Measurements from ENCODE around the gene CUL2. TPM values are rescaled to one million over a fixed set of nuclear protein-coding genes. Genes with fewer than 3 reads are reported as not detected.
"Not testable (repeated sequence)": the region's sequence is repeated elsewhere in the genome, so short reads cannot be mapped to it uniquely, and the experiment has no call there.

The CUL2 gene
- total RNA-seq, 1 donor from 2014 or later: 43.4 TPM

DNA sequence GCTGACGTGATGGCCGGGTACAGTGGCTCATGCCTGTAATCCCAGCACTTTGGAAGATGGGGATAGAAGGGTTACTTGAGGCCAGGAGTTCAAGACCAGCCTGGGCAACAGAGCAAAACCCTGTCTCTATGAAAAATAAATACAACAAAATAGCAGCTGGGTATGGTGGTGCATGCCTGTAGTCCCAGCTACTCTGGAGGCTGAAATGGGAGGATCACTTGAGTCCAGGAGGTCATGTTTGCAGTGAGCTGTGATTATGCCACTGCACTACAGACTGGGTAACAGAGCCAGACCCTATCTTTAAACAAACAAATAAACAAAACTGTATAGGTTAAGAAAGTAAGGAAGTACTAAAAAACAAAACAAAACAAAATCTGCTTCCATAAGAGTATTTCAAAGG, 6.2 kb upstream of the CUL2 start:
- DNase-seq (ENCODE audit: low spot score): no peak
- Mint-ChIP-seq H3K4me1 (ENCODE audit: unreplicated experiment) (no peaks in the 10 kb centered on the region), H3K4me3 (ENCODE audit: unreplicated experiment) (no peak overlapping the region), H3K9me3 (ENCODE audit: unreplicated experiment) (no peaks in the 10 kb centered on the region), H3K27me3 (ENCODE audit: unreplicated experiment) (no peaks in the 10 kb centered on the region), H3K27ac (ENCODE audit: unreplicated experiment) (no peak overlapping the region), H3K36me3 (ENCODE audit: low read depth, unreplicated experiment) (no peaks in the 10 kb centered on the region)
- TF ChIP-seq, protein P1, sequence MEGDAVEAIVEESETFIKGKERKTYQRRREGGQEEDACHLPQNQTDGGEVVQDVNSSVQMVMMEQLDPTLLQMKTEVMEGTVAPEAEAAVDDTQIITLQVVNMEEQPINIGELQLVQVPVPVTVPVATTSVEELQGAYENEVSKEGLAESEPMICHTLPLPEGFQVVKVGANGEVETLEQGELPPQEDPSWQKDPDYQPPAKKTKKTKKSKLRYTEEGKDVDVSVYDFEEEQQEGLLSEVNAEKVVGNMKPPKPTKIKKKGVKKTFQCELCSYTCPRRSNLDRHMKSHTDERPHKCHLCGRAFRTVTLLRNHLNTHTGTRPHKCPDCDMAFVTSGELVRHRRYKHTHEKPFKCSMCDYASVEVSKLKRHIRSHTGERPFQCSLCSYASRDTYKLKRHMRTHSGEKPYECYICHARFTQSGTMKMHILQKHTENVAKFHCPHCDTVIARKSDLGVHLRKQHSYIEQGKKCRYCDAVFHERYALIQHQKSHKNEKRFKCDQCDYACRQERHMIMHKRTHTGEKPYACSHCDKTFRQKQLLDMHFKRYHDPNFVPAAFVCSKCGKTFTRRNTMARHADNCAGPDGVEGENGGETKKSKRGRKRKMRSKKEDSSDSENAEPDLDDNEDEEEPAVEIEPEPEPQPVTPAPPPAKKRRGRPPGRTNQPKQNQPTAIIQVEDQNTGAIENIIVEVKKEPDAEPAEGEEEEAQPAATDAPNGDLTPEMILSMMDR (IDR thresholded peaks at IDR 0.05; ENCODE audit: unreplicated experiment): no peak

DNA sequence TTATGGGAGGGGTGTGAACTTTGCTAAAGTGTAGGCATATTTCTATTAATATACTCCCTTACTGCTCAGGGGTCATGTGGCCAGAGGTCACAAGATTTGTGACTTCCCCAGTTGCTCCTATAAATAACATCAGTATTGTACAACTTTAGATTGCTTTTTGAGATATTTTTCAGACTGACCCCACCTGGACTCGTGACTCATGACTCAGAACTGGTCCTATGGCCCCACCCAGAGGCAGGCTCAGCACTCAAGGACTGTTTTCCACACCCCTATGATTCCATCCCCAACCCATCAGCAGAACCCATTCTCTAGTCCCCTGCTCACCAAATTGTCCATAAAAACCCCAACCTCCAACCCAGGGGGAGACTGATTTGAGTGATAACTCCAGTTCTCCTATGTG, 2.7 kb upstream of the CUL2 start:
- peaks cover 3% of the 10 kb centered on the region for H3K27me3 Mint-ChIP-seq (ENCODE audit: unreplicated experiment)
- no peak overlapping the region for H3K4me3 Mint-ChIP-seq (ENCODE audit: unreplicated experiment)
- TF ChIP-seq, protein P1 (IDR thresholded peaks at IDR 0.05; ENCODE audit: unreplicated experiment): no peak
- H3K9me3 Mint-ChIP-seq (ENCODE audit: unreplicated experiment): no peaks in the 10 kb centered on the region
- no peak for DNase-seq (ENCODE audit: low spot score)
- H3K4me1 Mint-ChIP-seq (ENCODE audit: unreplicated experiment): peaks cover 10% of the 10 kb centered on the region
- H3K27ac Mint-ChIP-seq (ENCODE audit: unreplicated experiment): no peak overlapping the region
- H3K36me3 Mint-ChIP-seq (ENCODE audit: low read depth, unreplicated experiment): peaks cover 11% of the 10 kb centered on the region

DNA sequence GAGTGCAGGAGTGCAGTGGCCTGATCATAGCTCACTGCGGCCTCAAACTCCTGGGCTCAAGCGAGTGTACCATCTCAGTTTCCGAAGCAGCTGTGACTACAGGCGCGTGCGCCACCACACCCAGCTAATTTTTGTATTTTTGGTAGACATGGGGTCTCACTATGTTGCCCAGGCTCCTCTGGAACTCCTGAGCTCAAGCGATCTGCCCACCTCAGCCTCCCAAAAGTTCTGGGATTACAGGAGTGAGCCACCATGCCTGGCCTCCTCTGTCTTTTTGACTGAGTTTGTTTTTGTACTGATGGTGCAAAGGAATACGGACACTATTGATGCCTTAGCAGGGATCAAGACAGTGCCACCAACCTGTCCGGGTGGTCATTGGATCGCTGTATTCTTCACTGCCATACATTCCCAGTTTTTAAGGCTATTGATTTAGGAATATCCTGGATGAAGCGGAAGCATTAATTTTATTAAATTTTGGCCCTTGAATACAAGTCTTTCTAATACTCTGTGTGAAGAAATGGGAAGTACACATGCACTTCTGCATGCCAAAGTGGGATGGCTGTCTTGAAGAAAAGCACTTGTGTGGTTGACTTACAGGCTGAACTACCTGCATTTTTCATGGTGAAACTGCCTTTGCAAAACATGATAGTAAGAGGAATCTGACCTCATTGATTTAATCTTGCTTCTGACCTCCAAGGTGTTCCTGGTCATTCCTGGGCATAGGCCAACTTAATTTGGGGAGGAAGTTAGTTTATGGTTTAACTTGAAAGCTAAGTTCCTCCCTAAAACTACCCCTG, 2.1 kb upstream of the CUL2 start:
- Mint-ChIP-seq H3K9me3 (ENCODE audit: unreplicated experiment) (no peaks in the 10 kb centered on the region), H3K36me3 (ENCODE audit: low read depth, unreplicated experiment) (peaks cover 11% of the 10 kb centered on the region), H3K4me3 (ENCODE audit: unreplicated experiment) (no peak overlapping the region), H3K27ac (ENCODE audit: unreplicated experiment) (no peak overlapping the region), H3K27me3 (ENCODE audit: unreplicated experiment) (peaks cover 6% of the 10 kb centered on the region), H3K4me1 (ENCODE audit: unreplicated experiment) (peaks cover 10% of the 10 kb centered on the region)
- TF ChIP-seq, protein P1 (IDR thresholded peaks at IDR 0.05; ENCODE audit: unreplicated experiment): no peak
- DNase-seq (ENCODE audit: low spot score): no peak

DNA sequence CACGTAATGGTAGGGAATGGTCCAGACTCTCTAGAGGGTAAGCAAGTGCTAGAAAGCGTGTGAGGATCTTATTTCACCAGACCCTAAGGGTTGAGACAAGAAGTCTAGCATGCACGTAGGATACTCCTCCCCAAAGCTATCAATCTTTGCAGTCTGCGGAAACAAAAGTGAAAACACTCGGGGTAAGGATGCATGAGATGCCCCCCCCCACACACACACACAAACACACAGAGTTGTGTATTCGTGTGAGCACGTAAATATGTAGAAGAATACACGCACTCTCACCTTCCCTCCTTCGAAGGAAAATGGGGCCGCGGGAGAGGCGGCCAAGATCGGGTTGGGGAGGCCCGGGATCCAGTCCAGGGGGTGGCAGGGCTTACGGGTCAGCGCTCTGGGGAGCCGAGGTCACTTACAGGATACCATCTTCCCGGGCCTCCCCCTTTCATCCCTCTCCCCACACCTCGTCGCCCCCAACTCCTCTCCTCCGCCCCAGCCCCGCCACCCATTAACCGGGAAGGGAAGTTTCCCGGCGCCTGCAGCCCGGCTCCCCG, 455 bp downstream of the CUL2 start:
- peak overlapping the region; percentile 98 for H3K4me3 Mint-ChIP-seq (ENCODE audit: unreplicated experiment)
- DNase-seq (ENCODE audit: low spot score): no peak
- H3K4me1 Mint-ChIP-seq (ENCODE audit: unreplicated experiment): peaks cover 10% of the 10 kb centered on the region
- peak overlapping the region; percentile 89 for H3K27ac Mint-ChIP-seq (ENCODE audit: unreplicated experiment)
- H3K36me3 Mint-ChIP-seq (ENCODE audit: low read depth, unreplicated experiment): peaks cover 11% of the 10 kb centered on the region
- peaks cover 6% of the 10 kb centered on the region for H3K27me3 Mint-ChIP-seq (ENCODE audit: unreplicated experiment)
- TF ChIP-seq, protein P1 (IDR thresholded peaks at IDR 0.05; ENCODE audit: unreplicated experiment): no peak
- no peaks in the 10 kb centered on the region for H3K9me3 Mint-ChIP-seq (ENCODE audit: unreplicated experiment)

DNA sequence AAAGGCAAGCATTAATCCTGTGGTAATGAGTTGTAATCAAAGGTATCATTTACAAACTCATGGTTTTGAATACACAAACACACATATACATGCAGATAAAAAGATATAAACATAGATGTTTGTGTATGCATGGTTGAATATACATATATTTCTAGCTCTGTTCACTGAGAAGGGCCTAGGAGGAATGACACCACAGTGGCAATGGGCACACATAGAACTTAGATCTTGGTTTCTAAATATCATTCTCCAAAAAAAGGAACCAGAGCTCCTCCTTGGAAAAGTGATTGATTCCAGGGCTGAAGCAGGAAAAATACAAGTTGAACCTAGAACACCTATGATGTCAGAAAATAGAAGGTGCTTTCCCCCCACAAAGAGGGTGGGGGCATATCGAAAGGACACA, 6.9 kb downstream of the CUL2 start:
- DNase-seq (ENCODE audit: low spot score): no peak
- Mint-ChIP-seq H3K4me1 (ENCODE audit: unreplicated experiment) (no peaks in the 10 kb centered on the region), H3K4me3 (ENCODE audit: unreplicated experiment) (no peak overlapping the region), H3K27ac (ENCODE audit: unreplicated experiment) (no peak overlapping the region), H3K27me3 (ENCODE audit: unreplicated experiment) (peaks cover 5% of the 10 kb centered on the region), H3K36me3 (ENCODE audit: low read depth, unreplicated experiment) (peaks cover 19% of the 10 kb centered on the region), H3K9me3 (ENCODE audit: unreplicated experiment) (no peaks in the 10 kb centered on the region)
- TF ChIP-seq, protein P1 (IDR thresholded peaks at IDR 0.05; ENCODE audit: unreplicated experiment): no peak

DNA sequence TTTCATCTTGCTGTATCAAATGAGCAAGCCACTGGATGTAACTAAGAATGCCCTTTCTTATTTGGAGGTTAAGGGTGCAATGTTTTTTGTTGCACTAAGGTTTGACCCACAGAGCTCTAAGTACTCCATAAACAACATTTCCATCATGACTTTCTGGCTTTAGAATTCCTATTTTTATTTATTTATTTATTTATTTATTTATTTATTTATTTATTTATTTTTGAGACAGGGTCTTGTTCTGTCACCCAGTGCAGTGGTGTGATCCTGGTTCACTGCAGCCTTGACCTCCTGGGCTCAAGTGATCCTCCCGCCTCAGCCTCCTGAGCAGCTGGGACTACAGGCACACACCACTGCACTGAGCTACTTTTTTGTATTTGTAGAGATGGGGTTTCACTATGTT, 9.9 kb downstream of the CUL2 start:
- DNase-seq (ENCODE audit: low spot score); H3K27me3 Mint-ChIP-seq (ENCODE audit: unreplicated experiment); H3K4me1 Mint-ChIP-seq (ENCODE audit: unreplicated experiment); H3K4me3 Mint-ChIP-seq (ENCODE audit: unreplicated experiment); H3K27ac Mint-ChIP-seq (ENCODE audit: unreplicated experiment); H3K9me3 Mint-ChIP-seq (ENCODE audit: unreplicated experiment): not testable (repeated sequence)
- H3K36me3 Mint-ChIP-seq (ENCODE audit: low read depth, unreplicated experiment): peaks cover 19% of the 10 kb centered on the region
